HL-60/S4 treated with phorbol 12-myristate 13-acetate at 8.2 ng/mL for 4 days and 3 days (cell line): ENCODE measurements around the gene CCDC197.

Experiments used
- in situ Hi-C: fragments of 300-500 bp; cut with MboI; formaldehyde crosslinking; loops from 2 replicates; pipeline ENCODE4 v1.15.0; 2022; ENCODE audit warnings: low sequenced_read_pairs

The CCDC197 gene

GRCh38 chr14:93998871-93999403 lies 1.8 kb downstream of the CCDC197 start:
- in situ Hi-C loops, result no loop called here

DNA sequence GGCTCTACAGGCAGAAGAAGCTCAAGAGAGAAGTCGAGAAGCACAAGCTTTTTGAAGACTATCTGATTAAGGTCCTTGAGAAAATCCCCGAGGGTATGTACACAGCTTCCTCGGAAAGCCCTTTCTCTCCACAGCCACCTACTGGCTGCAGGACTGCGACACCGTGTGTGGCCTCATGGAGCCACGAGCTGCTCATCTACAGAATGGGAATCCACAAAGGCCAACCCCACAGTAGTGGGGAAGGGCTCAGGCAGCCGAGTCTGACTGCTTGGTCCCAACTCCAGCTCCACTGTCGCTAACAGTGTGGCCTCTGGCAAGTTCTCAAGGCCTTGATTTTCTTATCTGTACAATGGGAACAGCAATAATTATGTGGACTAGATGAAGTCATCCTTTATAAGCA lies 2.5 kb downstream of the CCDC197 start:
- in situ Hi-C loops, result no loop called here

GRCh38 chr14:94000267-94000666 lies 3.2 kb downstream of the CCDC197 start:
- in situ Hi-C loops, result loop anchor here (10.0 kb wide), 1 partner anchor 65 kb away; no protein-coding TSS in a partner anchor

GRCh38 chr14:94001016-94001415 lies 3.9 kb downstream of the CCDC197 start:
- in situ Hi-C loops, result loop anchor here (10.0 kb wide), 1 partner anchor 66 kb away; no protein-coding TSS in a partner anchor

DNA sequence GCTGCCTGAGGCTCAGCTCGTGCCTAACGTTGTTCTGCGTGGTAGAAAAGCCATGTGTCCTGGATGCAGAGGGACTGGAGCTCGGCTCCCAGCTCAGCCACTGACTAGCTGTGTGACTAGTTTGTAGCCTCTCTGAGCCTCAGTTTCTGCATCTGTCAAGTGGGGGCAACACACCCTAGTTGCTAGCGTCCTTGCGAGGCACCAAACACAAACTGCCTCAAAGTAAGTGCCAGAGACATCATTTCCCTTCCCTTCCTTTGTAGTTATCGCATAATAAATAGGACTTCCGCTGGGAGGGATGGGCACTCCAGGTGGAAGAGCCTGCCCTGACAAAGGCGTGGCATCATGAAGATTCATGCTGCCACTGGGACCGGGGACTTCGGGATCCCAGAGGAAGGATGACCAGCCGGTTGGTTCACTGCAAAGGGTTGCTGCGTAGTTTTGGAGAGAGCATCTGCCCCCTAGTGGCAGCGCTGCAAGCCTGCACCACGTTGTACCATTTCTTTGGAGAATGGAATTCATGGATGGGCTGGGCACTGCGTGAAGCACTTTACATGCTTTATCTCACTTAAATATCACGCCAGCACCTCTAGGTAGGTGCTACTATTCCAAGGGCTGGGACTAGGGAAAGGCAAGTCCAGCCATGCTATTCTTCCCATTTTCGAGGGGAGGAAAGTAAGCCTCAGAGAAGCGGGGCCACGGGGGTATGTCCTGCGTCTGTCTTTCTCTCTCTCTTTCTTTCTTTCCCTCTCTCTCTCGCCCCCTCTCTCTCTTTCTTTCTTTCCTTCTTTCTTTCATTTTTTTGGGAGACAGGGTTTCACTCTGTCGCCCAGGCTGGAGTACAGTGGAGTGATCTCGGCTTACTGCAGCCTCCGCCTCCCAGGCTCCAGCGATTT lies 4.6 kb downstream of the CCDC197 start:
- in situ Hi-C loops, result loop anchor here (10.0 kb wide), 1 partner anchor 67 kb away; no protein-coding TSS in a partner anchor

DNA sequence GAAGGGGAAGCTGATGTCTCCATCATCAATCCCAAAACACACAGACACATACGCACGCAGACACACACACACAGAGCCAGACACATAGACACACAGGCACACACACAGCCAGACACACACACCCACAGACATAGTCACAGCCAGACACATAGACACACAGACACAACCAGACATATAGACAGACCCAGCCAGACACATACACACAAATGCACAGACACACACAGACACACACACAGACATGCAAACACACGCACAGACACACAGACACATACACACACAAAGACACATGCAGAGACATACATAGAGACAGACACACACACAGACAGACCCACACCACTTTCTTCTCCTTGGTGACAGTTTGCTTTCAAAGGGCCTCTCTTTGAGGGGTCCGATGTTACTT lies 6.3 kb downstream of the CCDC197 start:
- in situ Hi-C loops, result loop anchor here (10.0 kb wide), 1 partner anchor 69 kb away; no protein-coding TSS in a partner anchor

GRCh38 chr14:94004015-94004414 lies 6.9 kb downstream of the CCDC197 start:
- in situ Hi-C loops, result loop anchor here (10.0 kb wide), 1 partner anchor 69 kb away; no protein-coding TSS in a partner anchor

GRCh38 chr14:94005324-94006073 lies 8.4 kb downstream of the CCDC197 start:
- in situ Hi-C loops, result loop anchor here (10.0 kb wide), 1 partner anchor 71 kb away; no protein-coding TSS in a partner anchor

- in situ Hi-C loops, result loop anchor here (10.0 kb wide), 1 partner anchor 73 kb away; no protein-coding TSS in a partner anchor
Measured at GRCh38 chr14:94008234-94008633, 11.1 kb downstream of the CCDC197 start.

GRCh38 chr14:94009767-94010166 lies 12.7 kb downstream of the CCDC197 start:
- in situ Hi-C loops, result loop anchor here (10.0 kb wide), 1 partner anchor 75 kb away; no protein-coding TSS in a partner anchor

DNA sequence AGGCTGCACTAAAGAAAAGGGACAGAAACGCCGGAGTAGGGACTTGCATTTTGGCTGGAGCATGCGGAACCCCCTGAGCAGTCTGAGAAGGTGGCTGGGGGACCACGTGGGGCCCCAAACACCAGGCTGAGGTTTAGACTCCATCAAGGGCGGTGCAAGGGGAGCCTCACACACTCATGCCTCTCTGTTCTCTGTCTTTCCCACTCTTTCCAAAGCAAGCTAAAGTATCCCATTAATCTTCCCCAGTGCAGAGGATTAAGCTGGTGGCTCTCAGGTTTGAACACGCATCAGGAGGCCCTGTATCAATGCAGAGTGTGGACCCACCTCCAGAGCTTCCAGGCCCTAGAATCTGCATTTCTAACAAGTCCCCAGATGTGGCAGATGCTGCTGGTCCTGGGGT lies 13.5 kb downstream of the CCDC197 start:
- in situ Hi-C loops, result no loop called here

GRCh38 chr14:94011795-94012194 lies 14.7 kb downstream of the CCDC197 start:
- in situ Hi-C loops, result no loop called here

GRCh38 chr14:94014382-94014781 lies 17.3 kb downstream of the CCDC197 start:
- in situ Hi-C loops, result no loop called here

DNA sequence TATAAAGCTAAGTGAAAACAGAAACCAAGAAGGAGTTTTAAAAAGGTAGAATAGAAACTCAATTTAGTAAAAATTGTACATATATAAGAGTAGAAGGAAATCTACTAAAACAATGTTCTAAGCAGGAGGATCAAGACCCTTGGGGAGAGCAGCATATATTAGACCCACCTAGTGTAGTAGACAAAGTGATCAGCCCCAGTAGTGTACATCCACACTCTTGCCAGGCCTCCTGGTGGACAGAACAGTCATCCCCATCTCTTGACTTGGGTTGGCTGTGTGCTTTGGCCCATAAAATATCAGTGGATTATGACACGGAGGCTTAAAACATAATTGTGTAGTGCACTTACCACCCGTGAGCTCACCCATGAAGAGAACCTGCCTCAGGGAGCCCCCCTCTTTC lies 18.1 kb downstream of the CCDC197 start:
- in situ Hi-C loops, result no loop called here

DNA sequence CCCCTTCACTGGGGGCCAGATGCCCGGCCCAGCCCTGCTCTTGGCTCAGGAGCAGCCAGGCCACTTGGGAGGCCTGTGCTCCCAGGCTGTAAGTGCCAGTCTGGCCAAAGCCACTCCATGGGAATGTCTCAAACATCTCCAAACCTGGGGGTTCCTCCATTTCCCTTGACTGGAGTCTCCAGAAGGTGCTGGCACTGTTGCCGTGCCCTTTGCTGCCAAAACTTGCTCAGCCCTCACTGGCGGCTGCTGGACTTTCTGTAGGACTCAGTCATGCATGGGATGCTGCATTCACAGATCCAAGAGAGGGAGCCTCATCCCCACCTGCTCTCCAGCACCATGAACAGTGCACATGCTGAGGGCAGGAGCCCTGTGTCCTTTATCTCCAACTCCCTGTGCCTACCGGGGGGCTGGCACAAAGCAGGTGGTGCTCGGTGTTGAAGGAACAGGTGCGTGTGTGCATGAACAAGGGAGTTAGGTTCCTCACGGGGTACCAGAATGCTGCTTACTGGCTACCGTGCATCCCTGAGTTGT lies 19.4 kb downstream of the CCDC197 start:
- in situ Hi-C loops, result no loop called here

- in situ Hi-C loops, result no loop called here
Measured at GRCh38 chr14:94018308-94018707, 21.2 kb downstream of the CCDC197 start.

GRCh38 chr14:94019329-94019728 lies 22.2 kb downstream of the CCDC197 start:
- in situ Hi-C loops, result no loop called here

GRCh38 chr14:94020267-94020666 lies 23.2 kb downstream of the CCDC197 start:
- in situ Hi-C loops, result no loop called here

DNA sequence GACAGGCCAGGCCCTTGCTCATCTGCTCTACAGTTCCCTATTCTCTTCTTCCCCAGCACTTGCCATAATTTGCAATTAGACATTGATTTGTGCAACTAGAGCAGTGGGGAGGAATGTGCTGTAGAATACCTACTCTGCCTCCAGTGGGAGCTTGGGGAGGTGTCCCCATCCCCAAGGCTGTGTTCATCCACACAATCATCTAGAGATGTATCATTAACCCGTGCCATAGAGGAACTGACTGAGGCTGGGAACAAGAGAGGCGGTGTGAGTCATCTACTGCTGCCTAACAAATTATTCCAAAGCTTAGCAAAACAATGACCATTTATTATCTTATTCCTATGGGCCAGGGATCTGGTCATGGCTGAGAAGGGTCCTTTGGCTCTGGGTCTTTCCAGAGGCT lies 23.9 kb downstream of the CCDC197 start:
- in situ Hi-C loops, result no loop called here

- in situ Hi-C loops, result no loop called here
Measured at GRCh38 chr14:94021416-94022157, 24.5 kb downstream of the CCDC197 start.
